ENCODE results near the gene PLAC1.

DNA sequence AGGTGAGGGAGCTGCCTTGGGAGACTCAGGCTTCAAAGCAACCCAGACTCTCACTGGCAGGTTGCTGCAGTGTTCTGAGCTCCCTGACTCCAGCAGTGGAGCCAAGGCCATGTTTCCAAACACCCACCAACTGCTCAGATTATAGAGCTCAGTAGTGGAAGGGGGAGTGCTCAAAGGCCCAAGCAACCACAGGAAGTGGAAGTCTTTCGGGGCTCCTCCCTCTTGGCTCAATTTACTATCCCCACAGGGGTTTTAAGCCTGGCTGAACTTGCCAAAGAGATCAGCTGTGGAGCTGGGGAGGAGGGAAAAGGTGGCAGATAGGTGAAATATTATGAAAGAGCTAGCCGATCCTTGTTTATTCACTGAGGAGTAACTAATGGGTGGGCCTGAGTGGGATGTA is 115.8 kb downstream of the PLAC1 start:
- TF ChIP-seq POLR2A (IDR thresholded peaks at IDR 0.05; ENCODE audit: low read depth, low read length) (no peak), TAF1 (IDR thresholded peaks at IDR 0.05; ENCODE audit: low read depth, low read length) (no peak), POU2F2 (IDR thresholded peaks at IDR 0.05; ENCODE audit: low read depth, low read length) (no peak)
